WTC11 (cell line): ENCODE results near the gene CYLD.

Experiments
- ATF6 ChIP-seq: sonication (generic); formaldehyde crosslinking; IDR thresholded peaks from 2 replicates; pipeline ENCODE4 v1.8.1; 2023; ENCODE audit warnings: mild to moderate bottlenecking, missing genetic modification reagents
- CBFB ChIP-seq: sonication (generic); formaldehyde crosslinking; IDR thresholded peaks from 2 replicates; pipeline ENCODE4 v1.8.1; 2022; ENCODE audit warnings: mild to moderate bottlenecking, low read depth, missing genetic modification reagents
- ETV6 ChIP-seq: sonication (generic); formaldehyde crosslinking; IDR thresholded peaks from 2 replicates; pipeline ENCODE4 v1.8.1; 2022; ENCODE audit warnings: mild to moderate bottlenecking, missing genetic modification reagents
- MXD4 ChIP-seq: fragments of 250-450 bp; sonication (Bioruptor Pico); IDR thresholded peaks from 2 replicates; pipeline ENCODE4 v1.8.0; 2021; ENCODE audit warnings: mild to moderate bottlenecking, moderate library complexity, borderline replicate concordance
- NR2C2 ChIP-seq: sonication (generic); formaldehyde crosslinking; IDR thresholded peaks from 2 replicates; pipeline ENCODE4 v1.8.0; 2022; ENCODE audit warnings: mild to moderate bottlenecking, missing genetic modification reagents
- STAT6 ChIP-seq: sonication (generic); formaldehyde crosslinking; conservative IDR thresholded peaks from 2 replicates; pipeline ENCODE4 v1.8.1; 2023; ENCODE audit warnings: mild to moderate bottlenecking, low read depth, missing genetic modification reagents, moderate library complexity
- TP53 ChIP-seq: sonication (generic); formaldehyde crosslinking; IDR thresholded peaks from 2 replicates; pipeline ENCODE4 v1.8.1; 2023; ENCODE audit warnings: mild to moderate bottlenecking, missing genetic modification reagents
- USF2 ChIP-seq: sonication (generic); formaldehyde crosslinking; IDR thresholded peaks from 2 replicates; pipeline ENCODE4 v1.8.1; 2023; ENCODE audit warnings: mild to moderate bottlenecking, missing genetic modification reagents, moderate library complexity
- ZNF121 ChIP-seq: sonication (generic); formaldehyde crosslinking; IDR thresholded peaks from 2 replicates; pipeline ENCODE4 v1.8.0; 2023; ENCODE audit warnings: missing genetic modification reagents
- TF ChIP-seq, protein P1 (sequence below): fragments of 200-600 bp; IDR thresholded peaks from 2 replicates; pipeline ENCODE4 v1.8.0; 2022; ENCODE audit warnings: antibody characterized with exemption
- TF ChIP-seq, protein P2 (sequence below): sonication (generic); formaldehyde crosslinking; IDR thresholded peaks from 2 replicates; pipeline ENCODE4 v1.8.1; 2022; ENCODE audit warnings: mild to moderate bottlenecking, moderate library complexity, missing genetic modification reagents
- TF ChIP-seq, protein P3 (sequence below): sonication (generic); formaldehyde crosslinking; conservative IDR thresholded peaks from 2 replicates; pipeline ENCODE4 v1.8.1; 2022; ENCODE audit warnings: mild to moderate bottlenecking, missing genetic modification reagents
- TF ChIP-seq, protein P4 (sequence below): sonication (generic); formaldehyde crosslinking; IDR thresholded peaks from 2 replicates; pipeline ENCODE4 v1.8.1; 2022; ENCODE audit warnings: low read depth, mild to moderate bottlenecking, moderate library complexity, missing genetic modification reagents, borderline replicate concordance

GRCh38 chr16:50834701-50835100, 92.8 kb downstream of the CYLD start:
- TF ChIP-seq, protein P1, sequence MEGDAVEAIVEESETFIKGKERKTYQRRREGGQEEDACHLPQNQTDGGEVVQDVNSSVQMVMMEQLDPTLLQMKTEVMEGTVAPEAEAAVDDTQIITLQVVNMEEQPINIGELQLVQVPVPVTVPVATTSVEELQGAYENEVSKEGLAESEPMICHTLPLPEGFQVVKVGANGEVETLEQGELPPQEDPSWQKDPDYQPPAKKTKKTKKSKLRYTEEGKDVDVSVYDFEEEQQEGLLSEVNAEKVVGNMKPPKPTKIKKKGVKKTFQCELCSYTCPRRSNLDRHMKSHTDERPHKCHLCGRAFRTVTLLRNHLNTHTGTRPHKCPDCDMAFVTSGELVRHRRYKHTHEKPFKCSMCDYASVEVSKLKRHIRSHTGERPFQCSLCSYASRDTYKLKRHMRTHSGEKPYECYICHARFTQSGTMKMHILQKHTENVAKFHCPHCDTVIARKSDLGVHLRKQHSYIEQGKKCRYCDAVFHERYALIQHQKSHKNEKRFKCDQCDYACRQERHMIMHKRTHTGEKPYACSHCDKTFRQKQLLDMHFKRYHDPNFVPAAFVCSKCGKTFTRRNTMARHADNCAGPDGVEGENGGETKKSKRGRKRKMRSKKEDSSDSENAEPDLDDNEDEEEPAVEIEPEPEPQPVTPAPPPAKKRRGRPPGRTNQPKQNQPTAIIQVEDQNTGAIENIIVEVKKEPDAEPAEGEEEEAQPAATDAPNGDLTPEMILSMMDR, result no peak
- TF ChIP-seq MXD4 (CRISPR knock-in tag) (no peak), ETV6 (CRISPR knock-in tag) (no peak), USF2 (CRISPR knock-in tag) (no peak), CBFB (CRISPR knock-in tag) (no peak), TP53 (no peak), ZNF121 (CRISPR knock-in tag) (no peak), NR2C2 (CRISPR knock-in tag) (no peak), STAT6 (CRISPR knock-in tag) (no peak), ATF6 (no peak)
- TF ChIP-seq, protein P2, sequence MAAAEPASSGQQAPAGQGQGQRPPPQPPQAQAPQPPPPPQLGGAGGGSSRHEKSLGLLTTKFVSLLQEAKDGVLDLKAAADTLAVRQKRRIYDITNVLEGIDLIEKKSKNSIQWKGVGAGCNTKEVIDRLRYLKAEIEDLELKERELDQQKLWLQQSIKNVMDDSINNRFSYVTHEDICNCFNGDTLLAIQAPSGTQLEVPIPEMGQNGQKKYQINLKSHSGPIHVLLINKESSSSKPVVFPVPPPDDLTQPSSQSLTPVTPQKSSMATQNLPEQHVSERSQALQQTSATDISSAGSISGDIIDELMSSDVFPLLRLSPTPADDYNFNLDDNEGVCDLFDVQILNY (CRISPR knock-in tag), result no peak
- TF ChIP-seq, protein P3, sequence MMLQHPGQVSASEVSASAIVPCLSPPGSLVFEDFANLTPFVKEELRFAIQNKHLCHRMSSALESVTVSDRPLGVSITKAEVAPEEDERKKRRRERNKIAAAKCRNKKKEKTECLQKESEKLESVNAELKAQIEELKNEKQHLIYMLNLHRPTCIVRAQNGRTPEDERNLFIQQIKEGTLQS (CRISPR knock-in tag), result no peak
- TF ChIP-seq, protein P4, sequence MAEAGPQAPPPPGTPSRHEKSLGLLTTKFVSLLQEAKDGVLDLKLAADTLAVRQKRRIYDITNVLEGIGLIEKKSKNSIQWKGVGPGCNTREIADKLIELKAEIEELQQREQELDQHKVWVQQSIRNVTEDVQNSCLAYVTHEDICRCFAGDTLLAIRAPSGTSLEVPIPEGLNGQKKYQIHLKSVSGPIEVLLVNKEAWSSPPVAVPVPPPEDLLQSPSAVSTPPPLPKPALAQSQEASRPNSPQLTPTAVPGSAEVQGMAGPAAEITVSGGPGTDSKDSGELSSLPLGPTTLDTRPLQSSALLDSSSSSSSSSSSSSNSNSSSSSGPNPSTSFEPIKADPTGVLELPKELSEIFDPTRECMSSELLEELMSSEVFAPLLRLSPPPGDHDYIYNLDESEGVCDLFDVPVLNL (CRISPR knock-in tag), result no peak
